CD4-positive, alpha-beta T cell treated with Interferon alpha-2 for 1 hour (primary cell): ENCODE data around the gene COX19.
"Not testable (repeated sequence)": the region's sequence is repeated elsewhere in the genome, so short reads cannot be mapped to it uniquely, and the experiment has no call there.

Source experiments
- DNase-seq, 2 donors: peaks; one replicate each; pipeline ENCODE4 v3.0.0-alpha.2; 2020 to 2022

The COX19 gene

DNA sequence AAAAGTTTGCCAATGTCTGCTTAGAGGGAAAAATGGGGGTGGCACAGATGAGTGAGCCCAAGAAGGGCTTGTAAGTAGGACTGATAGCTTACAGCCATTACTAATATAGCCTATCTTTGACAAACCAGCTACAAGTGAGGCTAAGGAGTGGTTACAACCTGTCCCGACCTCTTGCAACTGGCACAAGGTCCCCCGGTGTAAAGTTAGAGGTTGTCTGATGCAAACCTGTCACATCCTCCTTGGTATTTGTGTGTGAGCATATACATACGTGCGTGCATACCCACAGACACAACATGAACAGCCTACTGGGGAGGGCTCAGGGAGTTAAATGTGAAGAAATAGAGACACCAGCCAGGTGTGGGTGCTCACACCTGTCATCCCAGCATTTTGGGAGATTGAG is 35.5 kb downstream of the COX19 start:
- DNase-seq: no peak

DNA sequence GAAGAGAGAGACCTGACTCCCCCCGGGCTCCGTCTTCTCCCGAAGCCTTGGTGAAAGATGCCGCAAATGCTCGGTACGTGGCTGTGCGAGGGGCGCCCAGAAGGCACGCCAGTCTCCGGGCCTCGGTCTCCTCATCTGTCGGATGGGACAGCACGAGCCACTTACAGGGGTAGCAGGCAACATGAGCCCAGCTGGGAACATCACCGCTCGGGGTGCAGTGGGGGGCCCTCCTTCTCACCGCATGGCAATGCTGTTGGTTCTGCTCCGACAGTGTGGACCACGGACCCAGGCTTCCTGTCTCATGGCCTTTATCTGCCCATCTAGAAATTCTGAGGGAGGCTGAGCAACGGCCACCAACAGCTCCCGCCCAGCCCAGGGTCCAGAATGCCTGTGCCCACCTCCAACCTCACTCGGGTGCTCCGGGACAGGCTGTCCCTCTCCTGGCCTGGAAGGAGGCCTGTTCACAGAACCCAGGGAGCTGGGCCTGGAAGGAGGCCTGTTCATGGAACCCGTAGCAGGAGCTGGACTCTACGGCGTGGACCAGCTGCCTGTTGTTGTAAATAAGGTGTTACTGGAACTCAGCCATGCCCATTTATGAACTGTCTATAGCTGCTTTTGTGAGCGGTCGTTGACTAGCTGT is 36.7 kb downstream of the COX19 start:
- DNase-seq: no peak

- no peak for DNase-seq
Measured at GRCh38 chr7:937856-938484, 37.4 kb downstream of the COX19 start.

DNA sequence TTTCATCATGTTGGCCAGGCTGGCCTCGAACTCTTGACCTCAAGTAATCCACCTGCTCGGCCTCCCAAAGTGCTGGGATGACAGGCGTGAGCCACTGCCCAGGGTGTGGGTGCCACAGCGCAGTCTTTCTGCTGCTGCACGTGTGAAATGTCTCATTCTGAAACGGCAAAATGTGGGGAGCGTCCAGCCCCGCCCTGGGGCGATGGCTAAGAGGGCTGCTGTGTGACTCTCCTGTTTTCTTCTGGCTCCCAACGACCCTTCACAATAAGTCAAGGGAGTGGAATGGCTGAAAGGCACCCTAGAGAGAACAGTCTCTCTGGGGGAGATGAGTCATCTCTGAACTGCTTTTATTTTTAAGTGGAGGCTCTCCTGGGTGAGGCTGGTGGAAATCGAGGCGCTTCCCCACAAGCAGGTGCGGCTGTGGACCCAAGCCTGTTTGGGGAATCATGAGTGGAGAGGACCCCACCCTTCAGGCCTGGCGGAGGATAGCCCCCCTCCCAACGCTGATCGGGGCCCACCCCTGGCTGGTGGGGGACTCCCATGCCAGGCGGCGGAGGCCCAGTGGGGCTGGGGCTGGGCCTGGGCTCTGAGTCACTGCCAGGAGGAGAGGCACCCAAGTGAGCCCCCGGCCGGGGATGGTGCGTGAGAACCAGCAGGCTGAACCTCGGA is 38.8 kb downstream of the COX19 start:
- no peak for DNase-seq

DNA sequence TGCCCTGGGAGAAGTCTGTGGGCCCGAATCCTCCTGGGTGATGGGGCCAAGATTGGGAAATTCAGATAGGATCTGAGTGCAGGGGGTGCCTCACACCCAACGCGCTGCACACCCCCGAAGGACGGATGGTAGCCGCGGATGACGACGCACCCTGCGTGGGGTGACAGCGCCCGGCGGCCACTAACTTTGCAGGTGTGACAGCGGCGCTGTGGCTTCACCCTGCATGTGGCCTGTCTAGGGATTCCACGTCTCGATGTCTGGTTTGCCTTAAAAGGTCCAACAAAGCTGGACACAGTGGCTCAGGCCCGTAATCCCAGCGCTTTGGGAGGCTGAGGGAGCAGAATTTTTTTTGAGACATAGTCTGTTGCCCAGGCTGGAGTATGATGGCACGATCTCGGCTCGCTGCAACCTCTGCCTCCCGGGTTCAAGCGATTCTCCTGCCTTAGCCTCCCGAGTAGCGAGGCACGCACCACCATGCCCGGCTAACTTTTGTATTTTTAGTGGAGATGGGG is 39.4 kb downstream of the COX19 start:
- DNase-seq: no peak

- DNase-seq: no peak
Measured at GRCh38 chr7:935164-935873, 40.0 kb downstream of the COX19 start.

DNA sequence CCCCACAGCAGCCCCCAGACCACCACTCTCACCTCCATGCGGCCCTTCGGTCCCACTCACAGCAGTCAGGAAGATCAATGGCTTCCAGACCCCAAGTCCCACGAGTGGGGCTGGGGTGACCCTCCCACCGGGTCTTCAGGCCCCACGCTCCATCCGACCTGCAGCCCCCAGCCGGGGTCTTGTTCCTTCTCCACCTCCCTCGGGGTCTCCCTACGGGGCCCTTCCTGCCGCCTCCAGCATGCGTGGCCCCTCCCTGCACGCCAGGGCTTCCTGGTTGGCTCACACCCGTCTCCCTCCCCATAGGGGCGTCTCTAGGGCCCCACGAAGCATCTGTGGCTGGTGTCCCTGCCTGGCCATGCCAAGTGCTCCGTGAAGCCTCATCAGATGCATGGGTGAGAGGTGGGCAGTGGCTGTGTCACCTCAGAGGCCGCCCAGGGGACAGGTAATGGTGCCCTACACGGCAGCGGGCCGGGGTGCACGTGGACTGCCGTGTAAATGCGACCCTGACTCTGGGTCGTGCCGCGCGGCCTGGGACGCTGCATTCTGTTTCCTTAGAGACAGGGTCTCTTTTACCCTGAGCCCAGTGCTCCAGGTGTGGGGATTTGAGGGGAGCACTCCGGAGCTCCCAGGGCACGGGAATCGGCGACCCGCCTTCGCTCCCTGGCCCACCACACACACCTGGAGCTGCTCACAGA is 40.7 kb downstream of the COX19 start:
- DNase-seq: no peak

DNA sequence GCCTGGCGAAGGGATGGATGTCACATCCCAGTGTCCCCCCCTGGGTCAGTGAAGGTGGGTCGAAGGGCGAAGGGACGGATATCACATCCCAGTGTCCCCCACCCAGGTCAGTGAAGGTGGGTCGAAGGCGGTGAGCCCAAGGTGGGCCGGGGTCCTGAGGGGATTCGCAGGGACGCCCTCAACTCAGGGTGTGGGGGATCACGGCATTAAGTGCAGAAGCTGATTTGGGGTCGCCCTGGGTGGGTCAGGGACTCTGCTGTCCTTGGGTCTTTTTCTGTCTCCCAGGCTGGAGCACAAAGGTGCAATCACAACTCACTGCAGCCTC is 42.7 kb downstream of the COX19 start:
- DNase-seq: no peak

DNA sequence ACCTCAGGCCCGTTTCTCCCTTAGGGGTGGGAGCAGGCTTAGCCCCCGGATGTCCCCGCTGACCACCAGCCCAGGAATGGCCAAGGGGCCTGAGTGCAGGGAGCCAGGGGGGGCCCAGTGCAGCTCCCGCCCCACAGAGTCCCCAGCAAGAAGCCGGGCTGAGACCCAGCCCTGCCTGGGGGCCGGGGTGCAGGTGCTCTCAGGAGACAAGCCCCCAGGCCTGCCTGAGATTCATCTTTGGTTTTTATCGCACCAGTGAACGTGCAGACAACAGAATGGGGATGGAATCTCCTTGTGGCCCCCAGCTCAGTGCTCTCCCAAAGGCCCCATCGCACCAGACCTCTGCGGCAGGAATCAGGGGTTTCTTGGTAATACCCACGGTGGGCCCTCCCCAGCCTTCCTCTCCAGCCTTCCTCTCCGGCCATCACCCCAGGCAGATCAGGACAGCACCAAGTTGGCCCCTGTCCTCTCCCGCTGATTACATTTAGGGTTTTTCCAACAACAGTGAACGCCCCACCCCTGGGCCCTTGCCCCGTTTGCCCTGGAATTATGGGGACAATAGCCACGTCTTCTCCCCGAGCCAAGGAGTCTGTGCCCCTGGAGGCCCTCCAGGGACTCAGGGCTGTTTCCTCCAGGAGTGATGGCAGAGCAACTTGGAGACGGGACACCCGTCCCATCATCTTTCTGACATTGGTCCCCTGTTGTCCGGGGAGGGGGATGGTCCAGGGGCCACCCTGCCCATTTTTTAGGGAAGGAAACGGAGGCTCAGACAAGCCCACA is 43.3 kb downstream of the COX19 start:
- no peak for DNase-seq

GRCh38 chr7:930975-931758 is 44.2 kb downstream of the COX19 start:
- DNase-seq: no peak

GRCh38 chr7:929311-929711 is 46.0 kb downstream of the COX19 start:
- DNase-seq: no peak

DNA sequence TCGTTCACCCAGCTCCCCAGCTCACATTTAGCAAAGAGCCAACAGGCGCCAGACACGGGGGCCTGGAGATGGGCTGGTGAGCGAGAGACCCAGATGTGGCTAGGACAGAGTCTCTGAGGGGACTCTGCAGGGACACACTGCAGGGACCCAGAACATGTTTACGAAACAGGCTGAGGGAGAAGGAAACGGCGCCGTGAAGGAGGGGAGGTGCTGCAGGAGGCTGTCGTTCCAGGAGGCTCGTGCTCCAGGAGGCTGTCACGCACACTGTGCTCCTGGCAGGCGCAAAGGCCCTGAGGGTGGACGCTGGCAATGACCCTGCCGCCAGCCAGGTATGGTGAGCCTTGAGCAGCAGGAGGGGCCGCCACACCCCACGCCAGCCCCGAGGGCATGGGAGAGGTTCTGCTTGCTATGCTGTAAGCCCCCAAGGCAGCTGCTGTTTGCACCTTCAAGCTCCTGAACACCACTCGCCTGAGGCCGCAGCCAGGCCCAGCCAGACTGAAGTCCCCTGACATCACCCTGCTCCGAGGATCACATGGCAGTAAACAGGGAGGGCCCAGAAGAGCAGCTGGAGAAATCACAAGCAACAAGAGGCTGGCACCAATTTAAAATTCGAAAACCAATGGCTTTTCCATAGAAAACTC is 48.2 kb downstream of the COX19 start:
- no peak for DNase-seq

GRCh38 chr7:926061-927030 is 49.0 kb downstream of the COX19 start:
- no peak for DNase-seq

- peak; percentile 54 to 70 for DNase-seq
Measured at GRCh38 chr7:925601-926000, 49.7 kb downstream of the COX19 start.

DNA sequence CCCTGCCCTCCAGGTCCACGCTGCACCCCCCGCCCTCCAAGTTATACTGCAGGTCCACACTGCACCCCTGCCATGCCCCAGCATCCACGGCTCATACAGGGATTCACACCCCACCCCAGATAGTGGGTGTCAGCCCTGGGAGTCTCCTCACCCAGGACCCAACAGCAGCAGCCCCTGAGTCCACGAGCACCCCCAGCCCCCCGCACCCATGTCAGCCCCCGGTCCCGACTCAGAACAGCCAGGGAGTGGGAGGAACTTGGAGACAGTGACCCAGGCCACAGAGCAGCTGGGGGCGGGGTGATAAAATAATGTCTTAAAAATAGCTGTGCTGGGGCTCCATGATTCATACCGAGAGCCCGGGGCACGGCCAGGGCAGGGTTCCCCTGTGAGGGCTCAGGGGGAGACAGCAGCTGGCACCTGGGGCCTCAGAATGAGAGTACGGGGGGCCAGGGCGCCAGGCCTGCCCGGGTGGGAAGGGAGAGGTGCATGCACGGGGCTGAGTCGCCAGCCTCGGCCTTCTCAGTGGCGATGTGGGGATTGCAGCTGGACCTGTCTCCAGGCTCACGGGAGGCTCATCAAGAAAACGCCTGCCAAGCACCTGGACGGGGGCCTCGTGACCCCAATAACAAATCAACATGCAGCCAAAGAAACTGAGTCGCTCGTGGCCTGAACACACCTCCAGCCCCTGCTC is 50.7 kb downstream of the COX19 start:
- DNase-seq: peak; percentile 37 to 44

GRCh38 chr7:924042-924441 is 51.3 kb downstream of the COX19 start:
- not testable (repeated sequence) for DNase-seq

DNA sequence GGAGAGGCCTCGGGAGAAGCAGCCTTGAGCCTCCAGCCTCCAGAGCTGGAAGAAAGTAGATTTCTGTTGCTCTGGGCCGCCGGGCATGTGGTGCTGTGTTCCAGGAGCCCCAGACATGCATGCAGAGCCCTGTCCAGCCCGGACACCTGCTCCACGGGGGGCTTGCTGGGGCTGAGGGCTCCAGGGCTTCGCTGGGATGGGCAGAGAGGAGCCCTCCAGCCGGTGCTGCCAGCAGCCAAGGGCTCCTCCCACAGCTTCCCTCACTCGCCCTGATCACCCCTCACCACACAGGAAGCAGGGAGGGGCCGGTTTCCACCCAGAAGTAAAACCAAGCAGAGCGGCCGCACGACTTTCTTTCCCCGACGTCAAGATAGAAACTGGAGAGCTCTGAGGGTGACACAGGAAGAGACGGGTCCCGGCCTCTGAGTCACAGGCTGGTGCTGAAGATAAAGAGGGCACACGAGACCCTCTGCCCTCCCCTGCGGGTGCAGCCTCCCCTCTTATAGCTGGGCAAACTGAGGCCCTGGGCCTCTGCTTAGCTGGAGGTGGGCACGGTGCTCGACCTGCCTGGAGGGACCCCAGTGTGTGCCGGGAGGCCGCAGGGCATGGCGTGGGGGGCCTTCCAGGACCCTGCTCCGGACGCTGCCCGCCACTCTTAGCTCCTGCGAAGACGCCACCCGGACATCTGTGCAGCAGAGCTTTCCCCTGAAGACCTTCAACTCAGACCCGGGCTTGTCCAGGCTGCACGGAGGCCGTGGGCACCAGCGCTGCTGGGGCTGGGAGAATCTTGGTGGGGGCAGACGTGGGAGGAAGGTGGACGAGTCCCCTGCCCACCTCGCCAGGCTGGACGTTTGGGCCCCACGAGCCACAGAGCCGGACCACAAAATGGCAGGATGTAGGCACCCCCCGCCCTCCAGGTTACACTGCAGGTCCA is 52.0 kb downstream of the COX19 start:
- peak; percentile 89 to 92 for DNase-seq
